T-cell (primary cell): ENCODE data around the gene CD274. TPM values are rescaled to one million over a fixed set of nuclear protein-coding genes. Genes with fewer than 3 reads are reported as not detected.
"Not testable (repeated sequence)": the region's sequence is repeated elsewhere in the genome, so short reads cannot be mapped to it uniquely, and the experiment has no call there.

Source experiments
- ATAC-seq, 4 experiments: fragments of 200-7000 bp in 3 of 4; fragments of 150-1000 bp in 1 of 4; cut with Tn5 transposase; replicated peaks in 1 of 4; 1 replicate in 3 of 4; 2 replicates in 1 of 4; pipeline ENCODE4 v1.10.0; 2021; ENCODE audit warnings: moderate library complexity in 3 of 4, mild to moderate bottlenecking in 2 of 4, moderate number of reproducible peaks in 1 of 4
- CTCF ChIA-PET, 2 donors: fragments of 300-600 bp; sonication (Branson Sonifier 250); formaldehyde crosslinking; loops; one replicate each; lab custom pipeline; 2022; ENCODE audit warnings: antibody characterized with exemption in 2 of 2; lab: Charles Lee
- POLR2A ChIA-PET, 2 donors: fragments of 300-600 bp; sonication (Branson Sonifier 250); formaldehyde crosslinking; loops; one replicate each; lab custom pipeline; 2022; ENCODE audit warnings: antibody characterized with exemption in 2 of 2; lab: Charles Lee
- DNase-seq, 35 experiments: peaks; one replicate each; pipeline versions ENCODE4 v3.0.0 to v3.0.0-alpha.2; 2013 to 2023
- H3K27ac ChIP-seq: one replicate; pipeline ENCODE4 v1.5.1; 2013; ENCODE audit warnings: low read length
- H3K27me3 ChIP-seq, 2 experiments: replicated peaks in 1 of 2; 1 replicate in 1 of 2; 2 replicates in 1 of 2; pipeline versions ENCODE4 v1.6.1 to v1.7.0; 2013; ENCODE audit warnings: low read length in 1 of 2, mixed read lengths in 1 of 2; ENCODE audit not compliant: control insufficient read depth in 2 of 2, insufficient read depth in 2 of 2; ENCODE audit errors: extremely low read depth in 1 of 2
- H3K36me3 ChIP-seq, 2 donors: 1 replicate in 1 of 2; 2 replicates in 1 of 2; pipeline versions ENCODE4 v1.6.1 to v1.7.0; 2013; ENCODE audit warnings: low read length in 1 of 2; ENCODE audit not compliant: control insufficient read depth in 2 of 2, insufficient read depth in 1 of 2; ENCODE audit errors: extremely low read depth in 1 of 2
- H3K4me1 ChIP-seq, 2 experiments: 1 replicate in 1 of 2; 2 replicates in 1 of 2; pipeline versions ENCODE4 v1.6.1 to v1.7.0; 2013; ENCODE audit warnings: low read length in 2 of 2, mixed read lengths in 1 of 2; ENCODE audit not compliant: insufficient read depth in 2 of 2, control insufficient read depth in 1 of 2; ENCODE audit errors: extremely low read depth in 1 of 2
- H3K4me3 ChIP-seq, 2 donors: 1 replicate in 1 of 2; 2 replicates in 1 of 2; pipeline versions ENCODE4 v1.5.1 to v1.7.0; 2013; ENCODE audit warnings: mild to moderate bottlenecking in 2 of 2, low read length in 1 of 2, moderate library complexity in 1 of 2; ENCODE audit not compliant: control insufficient read depth in 1 of 2; ENCODE audit errors: extremely low read depth in 1 of 2
- H3K9me3 ChIP-seq: 2 replicates; pipeline ENCODE4 v1.7.0; 2013
- H3K27ac Mint-ChIP-seq, 2 donors: one replicate each; pipeline ENCODE4 v1.8.0; 2020 to 2021; ENCODE audit warnings: mild to moderate bottlenecking in 2 of 2, mixed read lengths in 2 of 2
- H3K27me3 Mint-ChIP-seq, 2 donors: one replicate each; pipeline ENCODE4 v1.8.0; 2021 to 2022; ENCODE audit warnings: mixed read lengths in 2 of 2
- H3K36me3 Mint-ChIP-seq: one replicate; pipeline ENCODE4 v1.8.0; 2021; ENCODE audit warnings: mixed read lengths
- H3K4me1 Mint-ChIP-seq, 3 donors: one replicate each; pipeline ENCODE4 v1.8.0; 2020 to 2022; ENCODE audit warnings: mixed read lengths in 3 of 3, mild to moderate bottlenecking in 1 of 3
- H3K4me3 Mint-ChIP-seq, 3 donors: one replicate each; pipeline ENCODE4 v1.8.0; 2020 to 2022; ENCODE audit warnings: mild to moderate bottlenecking in 3 of 3, mixed read lengths in 3 of 3, moderate library complexity in 3 of 3
- H3K9me3 Mint-ChIP-seq, 3 donors: one replicate each; pipeline ENCODE4 v1.8.0; 2020 to 2022; ENCODE audit warnings: mixed read lengths in 3 of 3
- WGBS: methylation state at CpG from one replicate; pipeline ENCODE4 v1.1.5; 2013; ENCODE audit warnings: missing lambda C conversion rate; ENCODE audit not compliant: insufficient coverage; 5-methylcytosine and 5-hydroxymethylcytosine counted together
- total RNA-seq, 35 experiments: library from RNA in 6 of 35; stranded (reverse) in 6 of 35; fragments of 120-200 nt in 1 of 35; gene quantifications; one replicate each; pipeline versions ENCODE4 v1.2.1 to v1.2.4 and lab custom pipeline; 2013 to 2026

The CD274 gene
- total RNA-seq, 5 donors from 2014 or later (not counting 1 experiment from before 2014, with no cell fraction given) = 6.6 to 11.4 (median 7.2) TPM

GRCh38 chr9:5442400-5443011 lies 7.8 kb upstream of the CD274 start:
- CTCF ChIA-PET = interaction anchor here (0.6 to 2.2 kb wide), 9 partner anchors 8 to 682 kb away, joined by 3 to 8 read pairs (median 4); no protein-coding TSS in a partner anchor
- Mint-ChIP-seq H3K9me3 (no peaks in the 10 kb centered on the region), H3K4me1 (peaks cover 25 to 32% (median 29%) of the 10 kb centered on the region in 3 donors), H3K36me3 (no peaks in the 10 kb centered on the region), H3K4me3 (no peak overlapping the region), H3K27ac (no peak overlapping the region), H3K27me3 (no peaks in the 10 kb centered on the region)
- POLR2A ChIA-PET = no interaction called here
- ATAC-seq = no peak
- Histone ChIP-seq H3K4me1 (peaks cover 5 to 14% of the 10 kb centered on the region in 2 experiments), H3K27ac (no peak overlapping the region), H3K27me3 (no peaks in the 10 kb centered on the region), H3K36me3 (no peaks in the 10 kb centered on the region), H3K9me3 (no peaks in the 10 kb centered on the region), H3K4me3 (no peak overlapping the region)
- peak in 4 of 35 experiments; percentile 8 to 66 (median 16) for DNase-seq
- WGBS = no CpG with 5 or more reads among the region's 2 CpGs

- Histone ChIP-seq H3K4me3 (no peak overlapping the region), H3K36me3 (no peaks in the 10 kb centered on the region), H3K27me3 (no peaks in the 10 kb centered on the region), H3K9me3 (no peaks in the 10 kb centered on the region), H3K4me1 (peaks cover 0 to 3% of the 10 kb centered on the region in 2 experiments), H3K27ac (no peak overlapping the region)
- no peaks in the 10 kb centered on the region for H3K9me3 Mint-ChIP-seq
- ChIA-PET CTCF (interaction anchor here (0.6 to 1.8 kb wide), 7 partner anchors 8 to 157 kb away, joined by 3 to 8 read pairs (median 4); no protein-coding TSS in a partner anchor), POLR2A (no interaction called here)
- no peaks in the 10 kb centered on the region for H3K27me3 Mint-ChIP-seq
- peaks cover 13 to 33% (median 29%) of the 10 kb centered on the region in 3 donors for H3K4me1 Mint-ChIP-seq
- 92% methylated on average over 2 of the region's 2 CpGs for WGBS
- no peak for DNase-seq
- no peaks in the 10 kb centered on the region for H3K36me3 Mint-ChIP-seq
- H3K4me3 Mint-ChIP-seq = no peak overlapping the region
- no peak overlapping the region for H3K27ac Mint-ChIP-seq
- no peak for ATAC-seq
These were observed 6.5 kb upstream of the CD274 start for GRCh38 chr9:5443850-5444249.

GRCh38 chr9:5445096-5445495 lies 5.2 kb upstream of the CD274 start:
- CTCF ChIA-PET, H3K27me3 Mint-ChIP-seq, H3K27me3 ChIP-seq, ATAC-seq, H3K4me3 ChIP-seq, H3K27ac ChIP-seq, H3K9me3 ChIP-seq, H3K4me3 Mint-ChIP-seq, H3K36me3 Mint-ChIP-seq, H3K4me1 ChIP-seq, DNase-seq, H3K36me3 ChIP-seq, H3K27ac Mint-ChIP-seq, POLR2A ChIA-PET, H3K9me3 Mint-ChIP-seq: not testable (repeated sequence)
- H3K4me1 Mint-ChIP-seq = peaks cover 22 to 40% (median 34%) of the 10 kb centered on the region in 3 donors
- no CpG with 5 or more reads among the region's 4 CpGs for WGBS

- Mint-ChIP-seq H3K36me3 (no peaks in the 10 kb centered on the region), H3K27ac (no peak overlapping the region), H3K9me3 (no peaks in the 10 kb centered on the region), H3K4me3 (no peak overlapping the region), H3K27me3 (no peaks in the 10 kb centered on the region), H3K4me1 (peaks cover 30 to 42% (median 34%) of the 10 kb centered on the region in 3 donors)
- no peaks in the 10 kb centered on the region for H3K9me3 ChIP-seq
- CTCF ChIA-PET = interaction anchor here in 1 of 2 donors (0.7 kb wide), 1 partner anchor 35 kb away, joined by 3 read pairs; no protein-coding TSS in a partner anchor
- no peak overlapping the region for H3K4me3 ChIP-seq
- no peak for DNase-seq
- no peak for ATAC-seq
- peaks cover 4 to 10% of the 10 kb centered on the region in 2 experiments for H3K4me1 ChIP-seq
- no peaks in the 10 kb centered on the region for H3K27me3 ChIP-seq
- H3K27ac ChIP-seq = no peak overlapping the region
- POLR2A ChIA-PET = no interaction called here
- no peaks in the 10 kb centered on the region for H3K36me3 ChIP-seq
These were observed 4.5 kb upstream of the CD274 start for GRCh38 chr9:5445886-5446285.

- POLR2A ChIA-PET = no interaction called here
- no peaks in the 10 kb centered on the region for H3K27me3 Mint-ChIP-seq
- no peaks in the 10 kb centered on the region for H3K9me3 Mint-ChIP-seq
- ATAC-seq (no peak), DNase-seq (no peak)
- Histone ChIP-seq H3K36me3 (no peaks in the 10 kb centered on the region), H3K9me3 (no peaks in the 10 kb centered on the region), H3K27me3 (no peaks in the 10 kb centered on the region), H3K27ac (no peak overlapping the region), H3K4me1 (peaks cover 4 to 12% of the 10 kb centered on the region in 2 experiments), H3K4me3 (no peak overlapping the region)
- CTCF ChIA-PET = interaction anchor here (0.7 to 0.8 kb wide), 2 partner anchors 9 to 36 kb away, joined by 3 read pairs; partner anchors contain the start of gene PLGRKT (in 1 of the 2)
- H3K36me3 Mint-ChIP-seq = no peaks in the 10 kb centered on the region
- H3K4me3 Mint-ChIP-seq = no peak overlapping the region
- H3K27ac Mint-ChIP-seq = peak overlapping the region; percentile 58 to 77
- peaks cover 37 to 47% (median 41%) of the 10 kb centered on the region in 3 donors for H3K4me1 Mint-ChIP-seq
- whole genome bisulfite sequencing = 69% methylated on average over 2 of the region's 3 CpGs
These were observed 3.7 kb upstream of the CD274 start for GRCh38 chr9:5446451-5447236.

- Mint-ChIP-seq H3K27me3 (no peaks in the 10 kb centered on the region), H3K27ac (peak overlapping the region; percentile 56 to 67), H3K9me3 (no peaks in the 10 kb centered on the region), H3K36me3 (no peaks in the 10 kb centered on the region), H3K4me1 (peaks cover 43 to 53% (median 46%) of the 10 kb centered on the region in 3 donors), H3K4me3 (no peak overlapping the region)
- no CpG with 5 or more reads among the region's 3 CpGs for WGBS
- Histone ChIP-seq H3K27me3 (no peaks in the 10 kb centered on the region), H3K27ac (no peak overlapping the region), H3K36me3 (no peaks in the 10 kb centered on the region), H3K4me1 (peaks cover 4 to 19% of the 10 kb centered on the region in 2 experiments), H3K4me3 (no peak overlapping the region), H3K9me3 (no peaks in the 10 kb centered on the region)
- CTCF ChIA-PET = interaction anchor here in 1 of 2 donors (0.8 kb wide), 1 partner anchor 10 kb away, joined by 3 read pairs; the partner anchor contains the start of gene PLGRKT
- no peak for DNase-seq
- POLR2A ChIA-PET = no interaction called here
- ATAC-seq = no peak
These were observed 3.0 kb upstream of the CD274 start for GRCh38 chr9:5447337-5447736.
